H9 (cell line): Measurements from ENCODE around the gene ASCC3. TPM values are rescaled to one million over a fixed set of nuclear protein-coding genes. Genes with fewer than 3 reads are reported as not detected.

ENCODE experiments used
- DNase-seq: peaks from one replicate; pipeline ENCODE4 v3.0.0-alpha.2; 2017
- H2AFZ ChIP-seq: one replicate; pipeline ENCODE4 v1.6.1; 2013; ENCODE audit warnings: mild to moderate bottlenecking, low read length, control low read depth, moderate library complexity
- H2AK5ac ChIP-seq: 2 replicates; pipeline ENCODE4 v1.6.1; 2013; ENCODE audit warnings: low read length, control low read depth, mixed read lengths; ENCODE audit not compliant: insufficient read length
- H2BK120ac ChIP-seq: one replicate; pipeline ENCODE4 v1.6.1; 2013; ENCODE audit warnings: low read depth, mild to moderate bottlenecking, low read length, control low read depth, inconsistent platforms; ENCODE audit not compliant: poor library complexity, severe bottlenecking
- H2BK12ac ChIP-seq: 2 replicates; pipeline ENCODE4 v1.6.1; 2013; ENCODE audit warnings: low read length, control low read depth, mixed read lengths, low read depth; ENCODE audit not compliant: insufficient read length
- H2BK15ac ChIP-seq: 2 replicates; pipeline ENCODE4 v1.6.1; 2013; ENCODE audit warnings: low read depth, low read length, control low read depth
- H2BK20ac ChIP-seq: one replicate; pipeline ENCODE4 v1.6.1; 2013; ENCODE audit warnings: low read depth, mild to moderate bottlenecking, low read length, control low read depth, inconsistent platforms; ENCODE audit not compliant: poor library complexity, severe bottlenecking
- H2BK5ac ChIP-seq: 2 replicates; pipeline ENCODE4 v1.6.1; 2013; ENCODE audit warnings: low read length, control low read depth, mixed read lengths; ENCODE audit not compliant: insufficient read length
- H3K14ac ChIP-seq: 2 replicates; pipeline ENCODE4 v1.6.1; 2013; ENCODE audit warnings: low read length, control low read depth; ENCODE audit not compliant: insufficient read depth
- H3K18ac ChIP-seq: 2 replicates; pipeline ENCODE4 v1.6.1; 2013; ENCODE audit warnings: low read depth, mild to moderate bottlenecking, mixed read lengths, low read length, control low read depth; ENCODE audit not compliant: insufficient read length
- H3K23ac ChIP-seq: 2 replicates; pipeline ENCODE4 v1.6.1; 2013; ENCODE audit warnings: low read length, control low read depth, mixed read lengths, low read depth; ENCODE audit not compliant: insufficient read length
- H3K23me2 ChIP-seq: 2 replicates; pipeline ENCODE4 v1.6.1; 2013; ENCODE audit warnings: low read depth, mild to moderate bottlenecking, mixed read lengths, low read length, control low read depth; ENCODE audit not compliant: insufficient read length, poor library complexity, severe bottlenecking
- H3K27ac ChIP-seq: 2 replicates; pipeline ENCODE4 v1.5.1; 2013; ENCODE audit warnings: low read length, control low read depth, mixed read lengths, low read depth; ENCODE audit not compliant: insufficient read length
- H3K27me3 ChIP-seq: 2 replicates; pipeline ENCODE4 v1.6.1; 2013; ENCODE audit warnings: low read length, control low read depth, inconsistent platforms; ENCODE audit not compliant: insufficient read depth
- H3K4ac ChIP-seq: 2 replicates; pipeline ENCODE4 v1.6.1; 2013; ENCODE audit warnings: low read depth, mild to moderate bottlenecking, control low read depth, inconsistent platforms, low read length, moderate library complexity
- H3K4me1 ChIP-seq: 2 replicates; pipeline ENCODE4 v1.6.1; 2013; ENCODE audit warnings: low read length, control low read depth, inconsistent platforms; ENCODE audit not compliant: insufficient read depth
- H3K4me2 ChIP-seq: 2 replicates; pipeline ENCODE4 v1.6.1; 2013; ENCODE audit warnings: low read length, control low read depth, mixed read lengths; ENCODE audit not compliant: insufficient read length, insufficient read depth
- H3K56ac ChIP-seq: 2 replicates; pipeline ENCODE4 v1.6.1; 2013; ENCODE audit warnings: low read depth, mild to moderate bottlenecking, mixed read lengths, low read length, control low read depth; ENCODE audit not compliant: insufficient read length
- H3K79me1 ChIP-seq: 2 replicates; pipeline ENCODE4 v1.6.1; 2013; ENCODE audit warnings: low read depth, mild to moderate bottlenecking, moderate library complexity, low read length, control low read depth, inconsistent platforms; ENCODE audit not compliant: insufficient read depth, poor library complexity, severe bottlenecking
- H3K79me2 ChIP-seq: 2 replicates; pipeline ENCODE4 v1.6.1; 2013; ENCODE audit warnings: low read length, control low read depth, inconsistent platforms; ENCODE audit not compliant: insufficient read depth
- H3K9ac ChIP-seq: 2 replicates; pipeline ENCODE4 v1.6.1; 2013; ENCODE audit warnings: low read length, control low read depth, mixed read lengths; ENCODE audit not compliant: insufficient read length; ENCODE audit errors: extremely low read depth
- H3K9me3 ChIP-seq: one replicate; pipeline ENCODE4 v1.6.1; 2013; ENCODE audit warnings: low read depth, low read length, inconsistent platforms; ENCODE audit not compliant: control insufficient read depth
- H3T11ph ChIP-seq: one replicate; pipeline ENCODE4 v1.6.1; 2013; ENCODE audit warnings: mild to moderate bottlenecking, low read length, control low read depth, inconsistent platforms
- H4K20me1 ChIP-seq: one replicate; pipeline ENCODE4 v1.6.1; 2013; ENCODE audit not compliant: control insufficient read depth, insufficient read length, insufficient read depth
- H4K5ac ChIP-seq: 2 replicates; pipeline ENCODE4 v1.6.1; 2013; ENCODE audit warnings: low read depth, mild to moderate bottlenecking, mixed read lengths, low read length, control low read depth; ENCODE audit not compliant: insufficient read length
- H4K8ac ChIP-seq: replicated peaks from 2 replicates; pipeline ENCODE4 v1.6.1; 2013; ENCODE audit warnings: low read length, control low read depth, mixed read lengths, low read depth; ENCODE audit not compliant: insufficient read length
- H4K91ac ChIP-seq: 2 replicates; pipeline ENCODE4 v1.6.1; 2013; ENCODE audit warnings: low read depth, mild to moderate bottlenecking, moderate library complexity, mixed read lengths, low read length, control low read depth; ENCODE audit not compliant: insufficient read length
- H3K27ac Mint-ChIP-seq, 3 experiments: 2 replicates in 2 of 3; 3 replicates in 1 of 3; pipeline ENCODE4 v1.8.0; 2020 to 2021; ENCODE audit warnings: mixed read lengths in 3 of 3, mild to moderate bottlenecking in 1 of 3, moderate library complexity in 1 of 3
- H3K27me3 Mint-ChIP-seq: 2 replicates; pipeline ENCODE4 v1.8.0; 2021; ENCODE audit warnings: low read depth, mild to moderate bottlenecking, moderate library complexity, mixed read lengths
- H3K36me3 Mint-ChIP-seq, 3 experiments: 2 replicates in 2 of 3; 3 replicates in 1 of 3; pipeline ENCODE4 v1.8.0; 2020 to 2021; ENCODE audit warnings: low read depth in 3 of 3, mixed read lengths in 3 of 3; ENCODE audit not compliant: insufficient read depth in 1 of 3
- H3K4me1 Mint-ChIP-seq, 2 experiments: 2 replicates each; pipeline ENCODE4 v1.8.0; 2020; ENCODE audit warnings: mixed read lengths in 2 of 2
- H3K4me3 Mint-ChIP-seq, 2 experiments: 2 replicates in 1 of 2; 3 replicates in 1 of 2; pipeline ENCODE4 v1.8.0; 2020 to 2021; ENCODE audit warnings: mild to moderate bottlenecking in 2 of 2, mixed read lengths in 2 of 2, moderate library complexity in 1 of 2
- H3K9me3 Mint-ChIP-seq, 2 experiments: 2 replicates in 1 of 2; 3 replicates in 1 of 2; pipeline ENCODE4 v1.8.0; 2020; ENCODE audit warnings: mild to moderate bottlenecking in 2 of 2, mixed read lengths in 2 of 2, moderate library complexity in 1 of 2
- WGBS: extraction: QIAGEN DNeasy Blood & Tissue Kit; methylation state at CpG from one replicate; pipeline ENCODE4 v1.1.7; 2013; ENCODE audit warnings: missing lambda C conversion rate, low lambda C conversion rate, mixed read lengths; ENCODE audit not compliant: insufficient read length; ENCODE audit errors: extremely low coverage; 5-methylcytosine and 5-hydroxymethylcytosine counted together
- total RNA-seq: library from RNA; stranded (reverse); gene quantifications from 2 replicates; pipeline ENCODE4 v1.2.1, GENCODE V29; 2021
- TF ChIP-seq, protein P1 (sequence below): fragments of 200-600 bp; sonication (generic); conservative IDR thresholded peaks from 3 replicates; pipeline ENCODE4 v1.8.0; 2021; ENCODE audit warnings: antibody characterized with exemption, mild to moderate bottlenecking

Gene ASCC3
- total RNA-seq, 1 experiment from 2014 or later: 63.8 TPM

DNA sequence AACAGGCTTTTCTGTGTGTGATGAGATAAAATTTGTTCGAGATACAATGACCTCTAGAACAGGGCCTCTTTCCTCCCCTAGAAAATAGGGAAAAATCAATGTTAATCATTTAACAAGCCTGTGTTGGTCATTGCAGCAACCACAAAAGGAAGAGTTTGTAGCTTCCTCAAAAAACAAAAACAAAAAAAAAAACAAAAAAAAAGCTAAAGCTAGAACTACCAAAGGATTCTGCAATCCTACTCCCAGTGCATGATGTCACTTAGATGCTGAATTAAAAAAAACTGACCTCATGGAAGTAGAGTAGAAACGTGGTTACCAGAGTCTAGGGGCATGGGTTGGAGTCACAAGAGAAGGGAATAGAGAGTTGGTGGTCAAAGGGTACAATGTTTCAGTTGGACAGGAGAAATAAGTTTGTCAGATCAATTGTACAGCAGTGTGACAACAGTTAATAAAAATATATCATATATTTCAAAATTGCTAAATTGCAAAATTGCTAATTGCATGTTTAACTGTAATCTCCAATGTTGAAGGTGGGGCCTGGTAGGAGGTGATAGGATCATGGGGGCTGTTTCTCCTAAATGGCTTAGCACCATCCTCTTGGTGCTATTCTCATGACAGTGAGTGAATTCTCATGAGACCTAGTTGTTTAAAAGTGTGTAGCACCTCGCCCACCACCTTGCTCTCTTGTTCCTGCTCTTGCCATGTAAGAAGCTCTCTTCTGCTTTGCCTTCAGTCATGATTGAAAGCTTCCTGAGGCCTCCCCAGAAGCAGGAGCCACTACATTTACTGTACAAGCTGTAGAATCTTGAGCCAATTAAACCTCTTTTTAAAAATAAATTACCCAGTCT, 253.0 kb downstream of the ASCC3 start:
- TF ChIP-seq, protein P1, sequence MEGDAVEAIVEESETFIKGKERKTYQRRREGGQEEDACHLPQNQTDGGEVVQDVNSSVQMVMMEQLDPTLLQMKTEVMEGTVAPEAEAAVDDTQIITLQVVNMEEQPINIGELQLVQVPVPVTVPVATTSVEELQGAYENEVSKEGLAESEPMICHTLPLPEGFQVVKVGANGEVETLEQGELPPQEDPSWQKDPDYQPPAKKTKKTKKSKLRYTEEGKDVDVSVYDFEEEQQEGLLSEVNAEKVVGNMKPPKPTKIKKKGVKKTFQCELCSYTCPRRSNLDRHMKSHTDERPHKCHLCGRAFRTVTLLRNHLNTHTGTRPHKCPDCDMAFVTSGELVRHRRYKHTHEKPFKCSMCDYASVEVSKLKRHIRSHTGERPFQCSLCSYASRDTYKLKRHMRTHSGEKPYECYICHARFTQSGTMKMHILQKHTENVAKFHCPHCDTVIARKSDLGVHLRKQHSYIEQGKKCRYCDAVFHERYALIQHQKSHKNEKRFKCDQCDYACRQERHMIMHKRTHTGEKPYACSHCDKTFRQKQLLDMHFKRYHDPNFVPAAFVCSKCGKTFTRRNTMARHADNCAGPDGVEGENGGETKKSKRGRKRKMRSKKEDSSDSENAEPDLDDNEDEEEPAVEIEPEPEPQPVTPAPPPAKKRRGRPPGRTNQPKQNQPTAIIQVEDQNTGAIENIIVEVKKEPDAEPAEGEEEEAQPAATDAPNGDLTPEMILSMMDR: no peak
- Mint-ChIP-seq H3K36me3 (peaks cover 0 to 11% (median 0%) of the 10 kb centered on the region in 3 experiments; a peak in 2 of 7 replicates), H3K27ac (peak overlapping the region in 1 of 3 experiments; percentile 85; a peak in 1 of 7 replicates), H3K4me3 (no peak overlapping the region), H3K27me3 (no peaks in the 10 kb centered on the region), H3K4me1 (peaks cover 0 to under 1% of the 10 kb centered on the region in 2 experiments; a peak in 1 of 4 replicates), H3K9me3 (no peaks in the 10 kb centered on the region)
- Histone ChIP-seq H2AK5ac (no peak overlapping the region), H3T11ph (no peak overlapping the region), H4K8ac (no peak overlapping the region), H3K27ac (no peak overlapping the region), H3K23me2 (no peaks in the 10 kb centered on the region), H3K23ac (no peak overlapping the region), H3K9ac (no peak overlapping the region), H3K56ac (no peak overlapping the region), H2BK15ac (no peak overlapping the region), H2BK120ac (no peak overlapping the region), H3K4ac (no peak overlapping the region), H3K79me2 (no peaks in the 10 kb centered on the region), H2BK12ac (no peak overlapping the region), H4K20me1 (no peaks in the 10 kb centered on the region), H3K27me3 (no peaks in the 10 kb centered on the region), H4K91ac (no peak overlapping the region), H3K4me1 (no peaks in the 10 kb centered on the region), H3K18ac (no peak overlapping the region), H2BK5ac (no peak overlapping the region), H3K9me3 (no peaks in the 10 kb centered on the region), H3K79me1 (no peaks in the 10 kb centered on the region), H4K5ac (no peak overlapping the region), H3K4me2 (no peak overlapping the region), H3K14ac (no peak overlapping the region), H2AFZ (no peak overlapping the region), H2BK20ac (no peak overlapping the region)
- no peak for DNase-seq
- no CpG with 5 or more reads among the region's 3 CpGs for WGBS
